Activated CD4-positive, CD25-positive, alpha-beta regulatory T cell treated with anti-CD3 and anti-CD28 coated beads, Interleukin-2, amount 50 U/mL, for 72 hours (primary cell): ENCODE results near the gene DDAH1.
A peak's percentile ranks its signal among the peaks of the same experiment; 100 is the strongest.

Experiments used
- DNase-seq: peaks from one replicate; pipeline ENCODE4 v3.0.0; 2021

DDAH1 gene

DNA sequence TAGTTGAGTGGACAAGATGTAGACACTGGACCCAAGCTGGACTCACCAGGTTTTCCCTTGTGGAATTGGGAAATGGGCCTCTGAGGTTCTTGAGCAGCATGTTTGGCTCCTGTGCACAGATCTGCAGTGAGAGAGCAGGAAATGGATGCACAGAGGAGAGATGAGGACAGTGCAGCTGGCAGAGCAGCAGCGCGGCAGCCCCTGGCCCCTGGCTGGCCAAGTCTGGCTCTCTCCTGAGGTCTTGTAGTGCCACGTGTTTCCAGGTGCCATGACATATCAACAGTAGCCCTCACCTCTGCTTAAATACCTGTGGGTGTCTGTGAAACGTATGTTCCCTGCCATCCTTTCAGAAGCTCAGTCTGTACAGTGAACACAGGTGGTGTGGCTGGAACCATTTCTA lies 169.3 kb downstream of the DDAH1 start:
- DNase-seq, result no peak

DNA sequence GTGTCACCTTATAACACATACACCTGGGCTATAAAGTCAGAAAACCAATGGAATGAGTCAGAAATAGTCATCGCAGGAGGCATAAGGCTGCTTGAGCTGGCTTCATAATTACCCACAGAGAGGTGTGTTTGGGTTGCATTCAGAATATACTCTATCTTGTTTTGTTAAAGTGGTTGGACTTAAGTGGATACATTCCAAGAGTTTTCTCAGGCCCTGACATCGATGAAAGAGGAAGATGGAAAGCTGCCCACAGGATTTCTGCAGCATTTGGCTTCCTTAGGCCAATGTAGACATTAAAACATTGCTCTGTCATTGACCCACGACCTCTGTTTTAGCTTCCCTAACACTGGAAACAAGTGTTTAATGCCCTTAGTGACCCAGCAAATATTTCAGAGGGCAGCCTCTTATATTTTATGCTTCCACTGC lies 169.9 kb downstream of the DDAH1 start:
- no peak for DNase-seq

DNA sequence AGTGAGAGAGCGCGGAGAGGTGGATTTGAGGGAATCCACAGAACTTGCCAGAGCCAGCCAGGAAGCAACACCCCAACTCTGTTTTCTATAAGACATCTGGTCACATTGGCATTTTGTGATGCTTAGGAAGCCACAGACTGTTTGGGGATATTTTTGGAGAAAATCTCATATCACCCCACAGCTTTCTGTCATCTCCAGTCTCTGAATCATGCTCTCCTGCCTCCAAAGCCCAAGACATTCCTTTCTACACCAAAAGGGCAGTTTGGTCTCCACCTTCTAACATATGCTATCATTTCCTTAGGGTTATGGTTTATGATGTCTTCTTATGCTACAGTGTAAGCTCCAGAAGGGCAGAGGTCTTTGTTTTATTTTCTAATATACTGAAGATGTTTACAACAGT lies 174.1 kb downstream of the DDAH1 start:
- DNase-seq, result no peak

DNA sequence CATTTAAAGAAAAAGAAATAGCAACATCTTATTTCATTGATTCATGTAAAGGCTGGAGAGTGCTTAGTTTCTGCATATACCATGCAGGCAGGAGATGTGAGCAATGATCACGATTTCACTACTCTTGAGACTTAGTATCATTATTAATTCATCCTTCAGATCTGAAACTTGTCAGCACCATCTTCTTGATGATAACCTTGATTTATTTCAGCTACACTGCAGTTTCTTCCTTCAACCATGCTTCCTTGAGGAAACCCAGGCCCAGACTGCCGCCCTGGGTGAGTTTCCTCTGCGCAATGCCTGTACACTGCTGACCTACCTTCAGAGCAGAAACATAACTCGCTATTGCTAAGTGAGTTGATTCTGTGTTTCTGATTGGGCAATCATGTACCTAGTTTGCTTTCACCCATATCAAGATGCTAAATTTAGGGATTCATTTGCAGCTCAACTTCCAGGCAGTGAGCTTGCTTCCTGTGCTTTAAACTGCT lies 175.1 kb downstream of the DDAH1 start:
- no peak for DNase-seq

DNA sequence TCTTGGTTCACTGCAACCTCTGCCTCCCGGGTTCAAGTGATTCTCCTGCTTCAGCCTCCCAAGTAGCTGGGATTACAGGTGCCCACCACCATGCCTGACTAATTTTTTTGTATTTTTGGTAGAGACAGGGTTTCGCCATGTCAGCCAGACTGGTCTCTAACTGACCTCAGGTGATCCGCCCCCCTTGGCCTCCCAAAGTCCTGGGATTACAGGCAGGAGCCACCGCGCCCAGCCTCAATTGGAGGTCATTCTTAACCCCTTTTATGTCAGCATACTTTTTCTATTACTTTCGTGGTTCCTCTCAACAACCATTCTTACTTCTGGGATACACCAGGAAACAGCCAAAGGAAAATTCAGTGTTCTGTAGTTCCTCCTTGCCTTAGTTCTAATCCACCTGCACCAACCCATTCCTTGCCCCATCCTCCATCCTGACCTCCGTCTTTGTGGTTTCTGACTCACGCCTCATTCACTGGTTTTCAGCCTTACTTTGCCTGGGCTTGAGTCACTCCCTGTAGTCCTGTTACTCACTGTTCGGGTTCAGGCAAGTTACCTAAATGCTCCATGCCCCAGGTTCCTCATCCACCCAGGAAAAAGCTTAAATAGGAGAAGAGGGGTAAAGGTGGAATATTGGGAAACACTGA lies 175.6 kb downstream of the DDAH1 start:
- no peak for DNase-seq

DNA sequence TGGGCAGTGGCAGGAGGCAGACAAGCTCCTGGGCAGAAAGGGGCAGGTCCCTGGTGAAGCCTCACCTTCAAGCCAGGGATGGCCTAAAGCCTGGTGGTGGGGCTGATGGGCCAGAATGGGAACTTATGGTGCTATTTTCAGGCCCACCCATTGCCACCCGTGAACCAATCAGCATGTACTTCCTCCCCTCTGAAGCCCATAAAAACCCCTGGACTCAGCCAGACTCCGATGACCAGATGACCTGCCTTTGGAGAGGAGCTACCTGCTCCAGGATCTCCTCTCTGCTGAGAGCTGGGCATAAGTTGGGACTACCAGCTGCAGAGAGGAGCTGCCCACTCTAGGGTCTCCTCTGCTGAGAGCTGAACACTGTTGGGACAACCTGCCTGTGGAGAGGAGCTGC lies 180.8 kb downstream of the DDAH1 start:
- DNase-seq, result no peak

DNA sequence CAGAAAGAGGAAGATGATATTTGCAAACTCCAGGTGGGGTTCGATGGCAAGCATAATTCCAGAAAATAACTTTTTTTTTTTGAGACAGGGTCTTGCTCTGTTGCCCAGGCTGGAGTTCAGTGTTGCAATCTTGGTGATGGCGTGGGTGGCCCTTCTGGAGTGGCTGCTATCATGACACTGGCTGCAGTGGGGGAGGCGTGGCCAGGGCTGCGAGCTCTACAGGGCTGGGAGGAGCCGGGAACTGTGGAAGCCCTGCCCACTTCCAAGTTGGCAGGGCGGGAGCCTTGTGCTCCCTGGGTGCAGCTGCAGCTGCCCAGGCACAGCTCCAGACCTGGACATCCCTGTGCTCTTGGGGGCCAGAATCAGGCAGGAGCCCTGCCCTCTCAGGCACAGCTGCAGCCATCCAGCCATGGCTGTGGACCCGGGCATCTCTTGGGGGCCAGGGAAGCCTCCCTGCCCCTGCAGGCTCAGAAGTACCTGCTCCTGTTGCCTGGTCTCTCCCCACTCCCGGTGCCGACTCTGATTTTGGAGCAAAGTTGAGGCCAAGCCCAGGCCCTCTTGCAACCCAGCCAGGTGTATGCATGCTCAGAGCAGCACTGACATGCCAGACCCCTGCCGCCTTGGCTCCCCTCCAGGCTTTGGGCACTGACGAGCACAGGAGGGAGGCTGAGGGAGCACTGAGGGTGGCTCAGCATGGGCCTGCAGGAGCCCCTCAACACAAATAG lies 181.3 kb downstream of the DDAH1 start:
- no peak for DNase-seq

DNA sequence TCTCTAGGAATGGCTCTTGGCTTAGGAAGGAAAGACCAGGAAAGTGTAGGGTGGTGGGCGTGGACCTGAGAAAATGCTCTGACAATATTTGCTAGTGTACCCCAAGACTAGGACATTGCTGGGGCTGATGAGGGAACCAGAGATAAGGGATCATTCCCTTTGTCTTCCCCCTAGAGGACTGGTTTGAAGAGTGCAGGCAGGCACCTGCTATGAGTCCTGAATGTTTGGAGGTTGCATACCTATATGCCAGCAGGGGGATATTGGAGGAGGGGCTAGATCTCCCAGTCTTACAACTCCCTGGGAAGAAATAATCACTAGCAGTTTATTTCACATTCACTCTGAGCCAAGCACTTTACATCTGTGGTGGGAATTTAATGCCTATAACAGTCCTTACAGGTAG lies 182.5 kb downstream of the DDAH1 start:
- DNase-seq, result no peak

DNA sequence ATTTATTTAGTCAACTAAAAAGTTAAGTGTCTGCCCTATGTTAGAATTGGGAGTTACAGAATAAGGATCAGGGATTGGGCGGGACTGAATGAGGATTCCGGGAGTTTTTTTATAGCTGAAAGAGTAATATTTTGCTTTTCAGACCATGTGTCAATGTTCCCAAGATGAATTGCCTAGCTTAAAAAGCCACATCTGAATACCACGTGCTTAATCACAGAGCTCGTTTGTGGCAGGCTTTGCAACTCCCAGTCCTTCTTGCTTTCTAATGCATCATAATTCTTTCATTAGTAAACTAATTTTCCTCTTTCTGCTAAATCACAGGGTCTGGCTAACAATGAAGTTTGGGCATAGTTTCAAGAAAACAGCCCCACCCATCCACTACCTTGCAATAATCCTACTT lies 184.3 kb downstream of the DDAH1 start:
- no peak for DNase-seq

DNA sequence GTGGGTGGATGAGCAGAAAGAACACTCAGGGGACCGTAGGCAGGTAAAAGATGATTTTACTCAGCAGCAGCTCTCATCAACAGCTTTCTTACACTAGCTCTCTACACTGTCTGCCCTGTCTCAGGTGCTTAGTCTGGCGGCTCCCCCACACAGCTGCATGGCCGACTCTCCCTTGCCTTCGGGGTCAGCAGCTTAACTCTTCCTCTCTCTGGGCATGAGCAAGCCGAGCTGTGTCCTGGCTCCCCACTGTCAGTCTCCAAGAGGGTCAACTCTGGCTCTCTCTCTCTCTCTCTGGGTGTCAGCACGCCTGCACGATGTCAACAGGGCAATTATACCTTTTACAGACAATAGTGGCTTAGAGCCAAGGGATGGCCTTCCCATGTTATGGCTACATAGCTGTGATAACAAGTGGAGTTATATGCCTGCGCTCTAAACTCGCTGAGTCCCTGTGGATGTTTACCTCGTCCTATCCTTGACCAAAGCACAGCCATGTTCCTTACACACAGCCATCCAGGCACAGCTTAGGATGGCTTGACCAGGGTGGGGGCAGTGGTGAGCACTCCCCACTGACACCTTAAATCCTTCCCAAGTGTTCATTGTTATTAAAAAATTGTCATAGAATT lies 185.4 kb downstream of the DDAH1 start:
- DNase-seq, result no peak

DNA sequence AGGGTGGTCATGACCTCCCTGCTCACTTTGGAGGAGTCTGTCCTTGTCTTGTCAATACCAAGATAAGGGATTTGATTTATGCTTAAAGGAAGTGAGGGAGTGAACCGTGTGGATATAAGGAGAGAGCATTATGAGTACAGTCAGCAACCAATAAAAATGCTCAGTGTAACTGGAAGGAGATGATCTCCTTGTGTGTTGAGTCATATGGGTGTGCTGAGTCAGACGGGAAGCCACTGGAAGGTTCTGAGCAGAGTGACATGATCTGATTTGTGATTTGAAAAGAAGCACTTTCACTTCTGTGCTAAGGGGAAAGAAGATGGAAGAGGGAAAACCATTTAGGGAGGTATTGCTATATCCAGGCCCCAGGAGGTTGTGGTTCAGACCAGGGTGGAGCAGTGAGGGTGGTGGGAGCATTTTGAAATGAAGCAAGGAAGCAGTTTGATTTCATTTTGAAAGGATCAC lies 186.1 kb downstream of the DDAH1 start:
- no peak for DNase-seq

DNA sequence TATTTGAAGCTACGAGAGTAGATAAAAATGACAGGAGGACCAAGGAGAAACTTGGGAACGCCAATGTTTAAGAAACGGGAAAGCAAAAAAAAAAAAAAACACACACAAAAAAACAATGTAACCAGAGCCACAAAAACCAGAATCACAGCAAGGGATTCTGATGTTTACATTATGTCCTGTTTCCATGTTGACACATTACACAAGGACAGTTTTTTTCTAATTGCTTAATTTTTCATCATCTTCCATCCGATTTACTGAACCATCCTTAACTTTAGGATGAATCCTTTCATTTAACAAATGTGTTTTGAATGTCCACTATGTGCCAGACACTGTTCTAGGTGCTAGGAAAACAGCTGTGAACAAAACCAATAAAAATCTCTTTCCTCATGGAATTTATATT lies 187.2 kb downstream of the DDAH1 start:
- no peak for DNase-seq

DNA sequence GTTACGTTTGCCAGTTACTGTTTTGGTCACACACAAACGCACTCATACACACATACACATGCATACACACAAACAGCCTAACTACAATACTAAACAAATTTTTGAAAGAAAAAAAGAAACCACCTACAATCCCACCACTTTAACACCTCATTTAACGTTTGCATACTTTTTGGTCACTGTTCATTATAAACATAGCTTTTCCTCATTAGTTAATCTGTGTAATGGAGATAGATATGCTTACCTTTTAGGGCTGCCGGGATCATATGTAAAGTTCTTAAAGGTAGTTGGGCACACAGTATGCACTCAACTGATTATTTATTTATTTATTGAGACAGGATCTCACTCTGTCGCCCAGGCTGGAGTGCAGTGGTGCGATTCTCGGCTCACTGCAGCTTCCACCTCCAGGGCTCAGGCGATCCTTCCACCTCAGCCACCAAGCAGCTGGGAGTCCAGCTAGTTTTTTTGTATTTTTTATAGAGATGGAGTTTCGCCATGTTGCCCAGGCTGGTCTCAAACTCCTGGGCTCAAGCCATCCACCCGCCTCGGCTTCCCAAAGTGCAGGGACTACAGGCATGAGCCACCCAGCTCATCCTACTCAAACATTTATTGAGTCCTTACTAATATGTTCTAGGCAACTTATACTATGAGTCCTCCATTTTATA lies 187.8 kb downstream of the DDAH1 start:
- no peak for DNase-seq

DNA sequence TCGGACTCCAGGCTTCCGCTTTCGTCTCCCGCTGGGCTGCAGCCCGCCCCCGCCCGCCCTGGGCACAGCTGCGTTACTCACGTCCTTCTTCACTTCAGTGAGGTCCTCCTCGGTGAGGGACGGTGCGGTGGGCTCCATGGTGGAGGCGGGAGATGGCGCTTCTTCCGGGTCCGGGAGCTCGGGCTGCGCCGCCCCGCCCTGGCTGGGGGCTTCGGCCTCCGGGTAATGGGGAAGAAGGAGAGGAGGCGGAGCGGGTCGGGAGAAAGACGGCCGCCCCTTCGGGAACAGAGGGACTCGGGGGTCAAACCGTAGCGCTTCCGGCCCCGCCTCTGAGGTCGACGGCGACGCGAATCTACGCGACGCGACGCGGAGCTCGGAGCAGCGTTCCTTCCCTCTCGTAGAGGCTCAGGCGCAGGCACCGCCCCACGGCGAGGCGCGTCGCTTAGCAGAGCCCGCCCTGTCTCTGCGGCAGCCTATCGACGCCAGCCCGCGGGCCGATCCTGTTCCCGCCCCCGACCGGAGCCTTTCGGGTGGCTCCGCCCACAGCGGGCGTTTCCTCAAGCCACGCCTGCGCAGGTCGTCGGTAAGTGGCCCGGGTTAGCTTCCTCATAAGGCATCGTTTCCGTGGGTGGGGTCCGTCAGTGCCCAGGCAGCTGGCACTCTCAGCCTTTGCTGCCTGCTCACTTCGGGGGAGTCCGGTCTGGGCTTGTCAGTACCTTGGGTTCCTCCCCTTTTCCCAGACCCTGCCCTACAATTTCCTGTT lies 188.6 kb downstream of the DDAH1 start, which contains the start of gene BCL10:
BCL10 (minus strand) TSS at position 418 of the 763 bp plus-strand sequence; CDS start at position 138, 280 bp downstream.
- DNase-seq, result peak; percentile 97

DNA sequence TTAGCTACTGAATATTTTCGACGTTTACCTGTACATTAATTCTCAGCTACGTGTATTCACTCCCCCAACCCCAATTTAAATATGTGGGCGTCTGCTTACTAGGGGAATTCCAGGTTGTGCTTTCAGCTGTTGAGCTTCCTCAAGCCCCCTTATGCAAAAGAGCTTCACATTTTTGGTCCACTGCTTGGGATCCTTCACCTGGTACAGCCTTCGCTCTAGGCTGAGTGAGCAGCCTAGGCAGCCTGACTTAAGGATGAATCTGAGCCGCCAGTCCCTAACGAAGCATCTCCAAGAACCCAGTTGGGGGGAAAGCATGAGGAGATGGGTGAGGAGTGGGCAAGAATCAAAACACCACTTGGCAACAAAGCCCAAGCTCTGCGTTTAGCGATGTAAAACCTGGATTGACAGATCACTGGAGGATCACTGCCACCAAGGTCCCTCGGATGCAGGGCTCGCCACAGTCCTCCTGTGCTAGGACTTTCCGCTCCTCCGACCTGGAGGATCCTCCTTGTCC lies 189.2 kb downstream of the DDAH1 start:
- no peak for DNase-seq

DNA sequence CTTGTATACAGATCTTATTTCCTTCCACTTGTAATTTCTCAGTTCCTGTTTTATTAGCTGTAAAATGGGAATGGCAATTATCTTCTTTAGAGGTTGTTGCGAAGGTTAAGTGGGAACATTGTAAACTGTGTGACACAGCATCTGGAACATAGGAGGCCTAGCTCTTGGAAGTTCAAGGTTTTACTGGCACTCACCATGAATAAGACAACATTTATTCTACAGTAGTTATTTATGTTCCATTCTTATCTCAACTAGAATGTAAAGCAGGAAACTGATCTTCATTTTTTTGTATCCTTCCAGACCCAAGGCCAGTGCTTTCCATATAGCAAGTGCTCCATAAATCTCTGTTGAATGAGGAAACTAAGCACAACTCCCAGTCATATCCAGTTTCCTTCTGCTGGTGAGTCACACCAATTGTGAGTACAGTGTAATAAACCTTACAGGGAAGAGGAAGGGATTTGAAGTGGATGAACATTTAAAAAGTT lies 189.9 kb downstream of the DDAH1 start:
- no peak for DNase-seq

DNA sequence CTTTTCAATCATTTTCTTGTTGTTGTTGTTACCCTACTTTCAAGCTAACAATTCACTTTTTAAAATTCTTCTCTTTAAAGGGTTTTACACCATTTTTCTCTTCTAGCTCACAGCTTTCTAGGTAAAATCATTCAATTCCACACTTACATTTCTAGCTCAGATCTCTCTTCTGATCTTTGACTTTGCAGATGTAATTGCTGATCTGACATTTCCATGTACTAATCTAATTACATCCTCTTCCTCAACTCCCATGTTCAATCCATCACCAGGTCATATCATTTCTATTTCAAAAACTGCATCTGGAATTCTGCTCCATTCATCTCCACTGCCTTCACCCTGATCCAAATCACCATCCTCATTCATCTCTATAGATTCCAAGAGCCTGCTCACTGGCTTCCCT lies 191.6 kb downstream of the DDAH1 start:
- no peak for DNase-seq

DNA sequence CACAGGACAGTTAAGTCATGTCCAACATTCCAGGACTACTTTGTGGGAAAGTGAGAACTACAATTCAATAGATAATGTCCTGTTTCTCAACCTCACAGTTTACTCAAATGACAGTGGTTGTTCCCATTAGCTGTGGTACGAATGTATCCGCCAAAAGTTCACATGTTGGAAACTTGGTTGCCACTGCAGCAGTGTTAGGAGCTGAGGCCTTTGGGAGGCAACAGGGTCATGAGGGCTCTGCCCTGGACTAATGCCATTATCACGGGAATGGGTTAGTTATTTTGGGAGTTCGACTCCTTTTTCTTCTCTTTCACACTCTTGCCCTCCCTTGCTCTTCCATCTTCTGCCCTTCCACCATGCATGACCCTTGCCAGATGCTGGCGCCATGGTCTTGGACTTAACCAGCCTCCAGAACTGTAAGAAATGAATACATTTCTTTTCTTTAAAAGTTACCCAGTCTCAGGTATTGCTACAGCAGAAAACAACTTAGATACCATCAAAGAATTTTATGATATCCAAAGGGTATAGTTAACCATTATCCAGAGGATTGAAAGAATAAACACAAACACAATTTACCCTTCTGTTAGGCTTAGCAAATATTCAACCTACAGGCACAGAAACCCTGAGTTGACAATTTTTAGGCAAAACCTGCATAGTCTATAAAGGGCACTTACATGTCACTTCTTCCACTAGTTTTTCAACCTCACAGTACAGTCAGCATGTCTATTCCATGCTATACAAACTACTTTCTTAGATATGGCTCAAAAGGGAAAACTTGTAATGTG lies 196.0 kb downstream of the DDAH1 start:
- no peak for DNase-seq
